NOMO-1 (cell line): ENCODE data around the gene ZC3H12A.
A peak's percentile ranks its signal among the peaks of the same experiment; 100 is the strongest.

ENCODE experiments used
- DNase-seq, 2 experiments: peaks; one replicate each; lab custom pipeline; 2025; ENCODE audit not compliant: unreplicated experiment in 2 of 2; lab: John Stamatoyannopoulos, UW

Gene ZC3H12A

DNA sequence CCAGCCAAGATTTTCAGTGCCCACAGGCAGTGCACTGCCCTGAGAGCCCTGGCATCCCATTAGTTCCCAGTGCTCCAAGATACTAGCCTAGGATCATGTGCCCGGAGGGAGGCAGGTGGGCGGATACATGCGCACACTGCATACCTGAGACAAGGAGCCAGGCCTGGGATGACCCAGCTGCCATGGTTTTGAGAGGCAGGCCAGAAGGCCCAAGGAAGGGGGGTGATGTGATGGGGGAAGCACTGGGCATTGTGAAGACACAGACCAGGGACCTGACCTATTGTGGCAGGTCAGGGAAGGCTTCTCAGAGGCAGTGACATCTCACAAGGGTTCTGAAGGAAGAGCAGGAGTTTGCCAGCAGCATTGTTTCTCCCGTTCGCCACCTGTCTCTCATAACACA is 3.6 kb downstream of the ZC3H12A start:
- DNase-seq = no peak

- peak in 1 of 2 experiments; percentile 34 for DNase-seq
Measured at GRCh38 chr1:37478451-37478881, 4.1 kb downstream of the ZC3H12A start.

- peak; percentile 57 to 64 for DNase-seq
Measured at GRCh38 chr1:37478890-37479254, 4.5 kb downstream of the ZC3H12A start.

GRCh38 chr1:37479255-37480124 is 5.1 kb downstream of the ZC3H12A start:
- peak; percentile 81 to 85 for DNase-seq

- DNase-seq = no peak
Measured at GRCh38 chr1:37480125-37480466, 5.7 kb downstream of the ZC3H12A start.

- DNase-seq = no peak
Measured at GRCh38 chr1:37480581-37481288, 6.4 kb downstream of the ZC3H12A start.

DNA sequence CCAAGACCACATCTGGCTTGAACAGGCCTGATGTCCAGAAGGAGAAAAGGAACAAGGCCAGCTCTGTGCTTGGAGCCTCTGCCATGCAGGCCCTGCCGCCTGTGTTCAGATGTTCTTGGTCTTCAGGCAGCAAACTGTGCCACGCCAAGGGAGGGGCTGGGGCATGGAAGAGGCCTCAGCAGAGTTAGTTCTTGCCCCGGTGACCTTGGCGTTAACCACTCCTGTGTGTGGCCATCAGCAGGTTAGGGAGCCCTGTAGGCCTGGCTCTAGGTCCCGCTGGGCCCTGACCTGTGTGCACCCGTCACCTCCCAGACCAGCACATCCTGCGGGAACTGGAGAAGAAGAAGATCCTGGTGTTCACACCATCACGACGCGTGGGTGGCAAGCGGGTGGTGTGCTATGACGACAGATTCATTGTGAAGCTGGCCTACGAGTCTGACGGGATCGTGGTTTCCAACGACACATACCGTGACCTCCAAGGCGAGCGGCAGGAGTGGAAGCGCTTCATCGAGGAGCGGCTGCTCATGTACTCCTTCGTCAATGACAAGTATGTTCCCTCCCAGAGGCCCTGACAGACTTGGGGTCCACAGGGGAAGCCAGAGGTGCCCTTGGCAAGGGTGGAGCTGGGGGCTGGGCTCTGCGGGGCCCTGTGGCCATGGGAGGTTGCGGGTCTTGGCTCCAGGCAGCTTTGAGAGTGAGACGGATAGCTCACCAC is 7.1 kb downstream of the ZC3H12A start:
- no peak for DNase-seq

GRCh38 chr1:37482004-37482785 is 7.8 kb downstream of the ZC3H12A start:
- DNase-seq = no peak

DNA sequence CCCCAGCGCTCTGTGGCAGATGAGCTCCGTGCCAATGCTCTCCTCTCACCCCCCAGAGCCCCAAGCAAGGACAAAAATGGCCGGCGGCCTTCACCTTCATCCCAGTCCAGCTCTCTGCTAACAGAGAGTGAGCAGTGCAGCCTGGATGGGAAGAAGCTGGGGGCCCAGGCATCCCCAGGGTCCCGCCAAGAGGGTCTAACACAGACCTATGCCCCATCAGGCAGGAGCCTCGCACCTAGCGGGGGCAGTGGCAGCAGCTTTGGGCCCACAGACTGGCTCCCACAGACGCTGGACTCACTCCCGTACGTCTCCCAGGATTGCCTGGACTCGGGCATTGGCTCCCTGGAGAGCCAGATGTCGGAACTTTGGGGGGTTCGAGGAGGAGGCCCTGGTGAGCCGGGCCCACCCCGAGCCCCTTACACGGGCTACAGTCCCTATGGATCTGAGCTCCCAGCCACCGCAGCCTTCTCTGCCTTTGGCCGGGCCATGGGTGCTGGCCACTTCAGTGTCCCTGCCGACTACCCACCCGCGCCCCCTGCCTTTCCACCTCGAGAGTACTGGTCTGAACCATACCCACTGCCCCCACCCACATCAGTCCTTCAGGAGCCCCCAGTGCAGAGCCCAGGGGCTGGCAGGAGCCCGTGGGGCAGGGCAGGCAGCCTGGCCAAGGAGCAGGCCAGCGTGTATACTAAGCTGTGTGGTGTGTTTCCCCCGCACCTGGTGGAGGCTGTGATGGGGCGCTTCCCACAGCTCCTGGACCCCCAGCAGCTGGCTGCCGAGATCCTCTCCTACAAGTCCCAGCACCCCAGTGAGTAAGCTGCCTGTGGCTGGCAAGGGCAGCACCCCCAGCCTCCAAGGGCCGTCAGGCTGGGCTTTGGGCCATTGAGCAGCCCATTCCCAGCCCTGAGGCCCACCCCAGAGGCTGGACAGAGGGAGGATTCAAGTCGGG is 8.7 kb downstream of the ZC3H12A start:
- no peak for DNase-seq

GRCh38 chr1:37483785-37484184 is 9.4 kb downstream of the ZC3H12A start:
- no peak for DNase-seq

GRCh38 chr1:37484325-37485051 is 10.1 kb downstream of the ZC3H12A start:
- no peak for DNase-seq

DNA sequence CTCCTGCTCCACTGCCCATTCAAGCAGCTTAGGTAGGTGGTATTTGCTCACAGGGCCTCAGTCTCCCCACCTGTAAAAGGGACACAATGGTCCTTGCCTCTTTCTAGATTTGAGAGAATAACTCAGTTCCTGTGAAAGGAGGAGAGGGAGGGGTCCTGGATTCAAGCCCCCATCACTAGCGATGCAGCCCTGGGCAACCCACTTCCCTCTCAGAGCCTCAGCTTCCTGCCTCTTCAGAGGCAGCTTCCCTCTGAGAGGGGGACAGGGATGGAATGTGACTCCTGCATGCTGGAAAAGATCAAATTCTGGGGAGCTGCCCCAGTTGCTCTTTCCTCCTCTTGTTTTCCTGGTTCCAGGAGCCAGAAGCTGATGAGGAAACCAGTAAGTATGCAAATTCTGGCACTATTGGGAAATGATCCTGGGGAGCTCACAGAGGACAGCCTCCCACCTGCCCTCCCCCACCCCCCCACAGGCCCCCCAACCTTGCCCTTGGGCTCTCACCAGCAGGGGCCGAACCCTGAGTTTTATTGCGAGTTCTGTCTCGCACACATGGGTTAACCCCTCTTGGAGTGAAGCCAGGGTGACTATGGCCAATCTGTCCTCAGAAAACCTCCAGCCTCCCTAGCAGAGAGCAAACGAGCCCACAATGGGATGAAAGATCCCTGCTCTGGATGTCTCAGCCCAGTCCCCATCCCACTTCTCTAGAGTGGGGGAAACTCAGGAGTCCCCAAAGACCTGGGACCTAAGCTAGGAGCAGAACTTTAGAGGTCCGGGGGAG is 11.7 kb downstream of the ZC3H12A start:
- DNase-seq = no peak

DNA sequence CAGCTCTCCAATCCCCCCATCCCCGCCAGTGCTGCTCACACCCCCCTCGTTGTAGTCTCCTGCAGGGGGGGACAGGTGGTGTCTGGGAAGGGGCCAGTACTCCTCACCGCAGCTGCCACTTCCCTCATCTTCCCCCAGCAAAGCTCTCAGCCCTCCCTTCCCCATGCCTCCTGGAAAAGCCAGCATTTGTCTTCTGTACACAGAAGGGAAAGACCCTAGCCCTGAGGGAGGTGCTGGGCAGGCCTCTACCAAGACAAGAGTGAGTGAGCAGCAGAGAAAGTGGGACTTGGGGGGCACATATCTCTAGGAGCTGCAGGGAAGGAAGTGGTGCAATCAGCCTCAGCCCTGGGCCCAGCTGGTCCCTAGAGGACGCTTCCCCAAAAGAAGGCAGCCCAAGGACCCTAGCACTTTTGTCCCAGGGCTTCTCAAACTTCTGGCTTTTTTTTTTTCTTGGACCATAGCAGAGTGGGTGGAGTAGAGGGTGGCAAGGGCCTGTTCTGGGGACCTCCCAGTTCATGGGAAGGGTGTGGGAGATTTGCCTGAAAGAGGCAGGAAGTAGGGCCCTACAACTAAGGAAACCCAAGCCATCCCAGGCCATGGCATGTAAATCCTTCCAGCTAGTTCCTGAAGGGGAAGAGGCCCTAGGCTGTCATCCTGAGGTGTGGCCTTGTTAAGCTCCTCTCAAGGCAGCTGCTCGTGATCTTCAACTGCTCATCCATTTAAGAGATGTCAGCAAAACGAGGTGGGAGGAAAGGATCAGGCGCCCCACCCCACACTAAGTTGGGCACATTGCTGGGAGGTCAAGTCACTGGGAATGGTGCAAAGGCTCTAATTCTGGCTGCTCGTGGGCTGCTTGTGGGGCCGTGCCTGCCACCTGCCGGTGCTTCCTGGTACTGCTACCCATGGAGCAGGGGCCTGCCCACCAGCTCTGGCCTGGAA is 12.6 kb downstream of the ZC3H12A start:
- peak; percentile 47 to 57 for DNase-seq

GRCh38 chr1:37487619-37487984 is 13.2 kb downstream of the ZC3H12A start:
- DNase-seq = no peak

DNA sequence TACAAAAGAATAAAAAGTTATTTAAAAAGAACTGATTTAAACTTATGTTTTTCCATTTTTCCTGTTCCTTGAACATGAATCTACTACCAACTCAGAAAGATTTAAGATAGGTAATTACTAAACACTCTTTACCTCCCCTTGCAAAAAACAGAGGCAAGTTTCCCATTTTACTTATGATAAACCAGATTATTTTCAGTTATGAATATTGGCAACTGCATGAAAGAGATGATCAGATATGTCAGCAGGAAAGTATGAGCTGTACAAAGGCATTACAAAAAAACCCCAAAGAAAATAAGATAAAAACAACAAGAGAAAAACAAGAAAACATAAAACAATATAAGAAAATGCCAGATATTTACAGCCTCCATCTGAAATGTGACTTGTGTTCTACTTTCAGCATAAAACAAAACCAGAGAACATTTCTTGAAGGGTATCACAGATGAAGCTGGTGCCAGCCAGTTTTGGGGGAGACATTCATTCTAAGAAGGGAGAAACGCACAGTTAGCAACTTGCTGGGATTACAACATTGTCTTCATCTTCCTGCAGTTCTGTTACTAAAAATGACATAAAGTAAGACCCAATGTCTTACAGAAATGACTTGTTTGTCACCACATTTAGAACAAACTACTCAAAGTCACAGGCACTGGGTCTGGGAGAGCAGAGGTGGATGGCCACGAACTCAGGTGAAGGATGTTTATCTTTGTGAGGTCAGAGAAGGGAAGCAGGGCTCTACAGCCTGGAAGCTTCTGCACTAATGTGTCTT is 19.1 kb downstream of the ZC3H12A start:
- no peak for DNase-seq

- no peak for DNase-seq
Measured at GRCh38 chr1:37495875-37496274, 21.5 kb downstream of the ZC3H12A start.

DNA sequence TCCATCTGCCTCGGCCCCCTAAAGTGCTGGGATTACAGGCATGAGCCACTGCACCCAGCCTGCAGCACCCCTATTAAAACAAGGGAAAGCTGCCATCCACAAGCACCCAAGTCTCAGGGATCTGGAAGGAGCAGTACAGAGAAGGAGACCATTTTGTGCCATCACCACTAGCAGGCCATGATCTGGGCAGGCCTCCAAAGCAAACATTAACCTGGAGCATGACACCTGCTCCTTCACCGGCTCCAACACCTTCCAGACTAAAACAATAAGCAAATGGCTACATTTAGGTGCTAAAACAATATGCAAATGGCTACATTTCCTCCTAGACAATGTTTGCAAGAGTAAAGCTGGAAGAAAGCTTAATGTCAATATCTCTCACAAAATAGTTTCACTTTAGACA is 23.5 kb downstream of the ZC3H12A start:
- no peak for DNase-seq
